Effector CD8-positive, alpha-beta T cell (primary cell): ENCODE data around the gene NR6A1.

Source experiments
- DNase-seq: peaks from one replicate; lab custom pipeline; 2025; lab: John Stamatoyannopoulos, UW

Gene NR6A1

GRCh38 chr9:124795881-124796431, 24.8 kb upstream of the NR6A1 start:
- no peak for DNase-seq

DNA sequence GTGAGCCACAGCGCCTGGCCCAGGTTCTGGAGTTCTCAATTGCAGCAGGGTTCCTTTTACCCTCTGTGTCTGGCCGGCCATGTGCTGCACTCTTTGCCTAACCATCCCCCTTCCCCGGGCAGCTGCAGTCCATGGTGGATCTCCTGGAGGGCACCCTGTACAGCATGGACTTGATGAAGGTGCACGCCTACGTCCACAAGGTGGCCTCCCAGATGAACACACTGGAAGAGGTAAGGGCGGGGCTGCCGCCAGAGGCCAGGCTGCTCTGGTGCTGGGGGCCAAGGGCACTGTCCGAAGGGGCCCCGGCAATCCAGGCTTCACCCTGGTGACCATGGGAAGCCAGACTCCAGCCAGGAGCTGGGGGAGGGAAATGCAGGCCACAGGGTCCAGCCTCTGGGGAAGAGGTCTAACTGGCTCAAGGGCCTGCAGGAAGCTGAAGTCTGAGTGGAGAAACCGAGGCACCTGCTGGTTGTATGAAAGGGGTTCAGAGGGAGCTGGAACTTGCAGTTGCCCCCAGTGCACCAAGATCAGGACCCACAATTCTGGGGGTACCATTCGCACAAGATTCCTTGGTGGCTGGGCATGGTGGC, 23.9 kb upstream of the NR6A1 start:
- DNase-seq = no peak

- DNase-seq = no peak
Observed at GRCh38 chr9:124793015-124793541, 22.0 kb upstream of the NR6A1 start.

GRCh38 chr9:124792257-124793014, 21.3 kb upstream of the NR6A1 start:
- DNase-seq = no peak

GRCh38 chr9:124790801-124791505, 19.8 kb upstream of the NR6A1 start:
- no peak for DNase-seq

- DNase-seq = no peak
Observed at GRCh38 chr9:124790301-124790700, 19.2 kb upstream of the NR6A1 start.

- DNase-seq = no peak
Observed at GRCh38 chr9:124789531-124789930, 18.4 kb upstream of the NR6A1 start.

DNA sequence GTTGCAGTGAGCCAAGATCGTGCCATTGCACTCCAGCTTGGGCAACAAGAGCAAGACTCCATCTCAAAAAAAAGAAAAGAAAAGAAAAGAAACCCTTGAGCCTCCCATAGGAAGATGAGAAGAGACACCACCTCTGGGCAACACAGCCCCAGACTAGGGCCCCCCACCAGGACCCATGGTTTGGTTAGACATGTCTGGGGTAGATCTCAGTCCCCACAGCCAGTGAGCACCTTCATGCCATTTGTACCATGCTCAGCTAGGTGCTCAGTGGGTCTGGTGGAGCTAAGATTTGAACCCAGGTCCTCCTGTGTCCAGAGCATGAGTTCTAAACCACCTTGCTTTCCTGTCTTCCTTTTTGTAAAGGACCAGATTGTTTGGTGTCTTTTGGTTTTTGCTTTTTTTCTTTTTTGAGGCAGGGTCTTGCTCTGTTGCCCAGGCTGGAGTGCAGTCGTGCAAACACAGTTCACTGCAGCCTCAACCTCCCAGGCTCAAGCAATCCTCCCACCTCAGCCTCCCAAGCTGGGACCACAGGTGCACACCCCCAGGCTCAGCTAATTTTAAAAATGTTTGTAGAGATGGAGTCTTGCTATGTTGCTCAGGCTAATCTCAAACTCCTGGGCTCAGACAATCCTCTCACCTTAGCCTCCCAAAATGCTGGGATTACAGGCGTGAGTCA, 17.6 kb upstream of the NR6A1 start:
- DNase-seq = no peak

- DNase-seq = no peak
Observed at GRCh38 chr9:124786881-124787573, 15.9 kb upstream of the NR6A1 start.

- no peak for DNase-seq
Observed at GRCh38 chr9:124784509-124784908, 13.4 kb upstream of the NR6A1 start.

- no peak for DNase-seq
Observed at GRCh38 chr9:124783830-124784229, 12.7 kb upstream of the NR6A1 start.

GRCh38 chr9:124782661-124783574, 11.8 kb upstream of the NR6A1 start:
- DNase-seq = no peak

GRCh38 chr9:124781967-124782660, 11.0 kb upstream of the NR6A1 start:
- DNase-seq = no peak

- no peak for DNase-seq
Observed at GRCh38 chr9:124780757-124781151, 9.6 kb upstream of the NR6A1 start.

GRCh38 chr9:124780060-124780756, 9.1 kb upstream of the NR6A1 start:
- no peak for DNase-seq

DNA sequence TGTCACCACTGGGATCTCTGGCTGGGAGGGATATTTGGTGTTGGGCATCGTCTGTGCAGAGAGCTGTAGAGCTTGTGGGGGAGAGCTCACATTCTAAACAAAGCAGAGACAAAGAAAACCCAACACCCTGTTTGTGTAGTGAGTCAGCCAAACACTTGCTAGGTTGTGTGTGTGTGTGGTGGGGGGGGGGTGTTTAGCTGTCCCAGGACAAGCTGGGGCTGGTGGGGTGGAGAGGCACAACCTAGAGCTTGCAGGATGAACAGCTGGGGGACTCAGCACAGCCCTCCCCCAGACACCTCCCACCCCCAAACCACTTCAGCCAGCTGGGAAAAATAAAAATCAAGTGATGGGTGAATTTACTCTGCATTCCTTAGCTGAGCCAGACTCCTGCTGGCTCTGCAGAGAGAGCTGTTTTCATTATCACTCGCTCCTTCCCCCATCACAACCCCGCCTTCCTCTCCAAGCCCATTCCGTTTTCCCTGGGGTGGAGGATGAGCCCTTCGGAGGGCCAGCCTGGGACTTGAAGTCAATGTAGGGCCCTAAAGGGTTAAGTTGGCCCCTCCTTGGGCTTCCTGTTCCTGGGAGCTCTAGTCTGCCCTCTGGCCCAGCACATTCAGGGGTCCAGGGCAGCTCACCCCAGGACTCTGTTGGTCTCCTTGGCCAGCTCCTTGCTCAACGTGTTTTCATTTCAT, 8.4 kb upstream of the NR6A1 start:
- no peak for DNase-seq

DNA sequence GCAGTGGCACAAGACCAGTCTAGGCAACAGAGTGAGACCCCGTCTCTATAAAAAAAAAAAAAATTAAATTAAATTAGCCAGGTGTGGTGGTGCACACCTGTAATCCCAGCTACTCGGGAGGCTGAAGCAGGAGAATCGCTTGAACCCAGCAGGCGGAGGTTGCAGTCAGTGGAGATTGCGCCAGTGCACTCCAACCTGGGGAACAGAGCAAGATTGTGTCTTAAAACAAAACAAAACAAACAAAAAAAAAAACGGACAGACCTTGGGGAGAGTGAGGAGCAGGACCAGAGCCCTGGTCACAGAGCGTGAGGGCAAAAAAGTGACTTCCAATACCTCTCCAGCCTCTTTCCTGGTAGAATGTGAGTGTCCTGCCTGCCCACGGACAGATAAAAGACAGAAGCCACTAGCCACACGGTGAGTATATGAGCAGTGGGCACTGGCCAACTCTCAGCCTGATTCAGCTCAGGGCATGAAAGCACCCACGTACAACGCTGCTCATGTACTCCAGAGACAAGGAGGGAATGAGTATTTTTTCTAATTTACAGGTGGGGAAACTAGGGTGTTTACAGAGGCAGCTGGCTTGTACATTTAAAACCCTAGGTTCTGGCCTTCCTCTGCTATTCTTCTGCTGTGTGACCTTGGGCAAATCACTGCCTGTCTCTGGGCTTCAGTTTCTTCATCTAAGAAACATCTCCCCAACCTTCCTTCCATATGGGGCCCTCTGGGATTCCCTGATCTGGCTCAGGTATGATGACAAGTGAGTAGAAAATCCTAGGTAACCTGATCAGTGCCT, 7.7 kb upstream of the NR6A1 start:
- no peak for DNase-seq
